Ishikawa (cell line): ENCODE results near the gene PREX1.

Experiments
- FOXM1 ChIP-seq: IDR thresholded peaks from 2 replicates; pipeline ENCODE4 v1.6.1; 2012; ENCODE audit warnings: low read depth, borderline replicate concordance
- TAF1 ChIP-seq: IDR thresholded peaks from 2 replicates; pipeline ENCODE4 v1.6.1; 2012; ENCODE audit warnings: low read depth, mild to moderate bottlenecking

DNA sequence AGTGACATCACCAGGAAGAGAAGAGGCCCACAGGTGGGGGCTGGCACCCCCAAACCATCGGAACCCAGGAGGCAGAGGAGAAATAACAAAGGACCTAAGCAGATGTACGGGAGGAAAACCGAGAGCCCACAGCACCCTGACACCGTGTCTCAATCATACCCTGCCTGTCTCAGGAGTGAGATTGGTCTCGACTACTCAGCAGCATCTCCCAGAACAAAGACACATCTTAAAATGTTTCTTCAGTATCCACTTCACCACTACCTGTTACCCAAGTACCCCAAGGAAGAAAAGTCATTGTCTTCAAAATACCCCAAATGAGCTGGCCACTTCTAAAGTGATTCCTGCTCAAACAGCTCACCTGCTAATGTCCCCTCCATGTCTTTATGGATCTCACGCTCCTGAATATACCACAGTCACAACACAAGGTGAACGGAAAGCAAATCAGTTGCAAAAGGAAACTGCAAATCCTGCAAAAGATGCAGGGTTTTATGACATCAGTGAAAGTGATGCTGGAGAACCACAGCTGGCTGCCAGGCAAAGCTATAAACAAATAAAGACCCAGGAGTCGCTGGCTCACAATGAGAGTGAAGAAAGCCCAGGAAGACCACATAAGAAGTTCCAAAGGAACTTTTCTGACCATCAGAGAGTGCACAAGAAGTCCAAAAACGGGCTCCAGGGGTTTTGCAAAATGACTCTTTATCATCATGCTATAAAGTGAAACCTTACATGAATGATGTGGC lies 44.1 kb downstream of the PREX1 start:
- TF ChIP-seq TAF1 (no peak), FOXM1 (no peak)
